ENCODE data around the gene MPZL2. TPM values are rescaled to one million over a fixed set of nuclear protein-coding genes. Genes with fewer than 3 reads are reported as not detected.
A peak's percentile ranks its signal among the peaks of the same experiment; 100 is the strongest.

MPZL2 gene
- total and polyA plus RNA-seq, 8 donors: 52.0 to 117 (median 72.6) TPM

- Histone ChIP-seq H3K27me3 (no peaks in the 10 kb centered on the region), H3K36me3 (peaks cover 0 to 7% of the 10 kb centered on the region in 2 donors), H3K27ac (peak overlapping the region; percentile 29 to 92), H3K4me3 (peak overlapping the region in 1 of 2 donors; percentile 0), H3K9me3 (no peaks in the 10 kb centered on the region), H3K4me1 (peaks cover 7 to 81% of the 10 kb centered on the region in 2 donors)
- intact Hi-C loops (cut with DNase I): no loop called here
- ATAC-seq (no peak), DNase-seq (no peak)
- no peak for TF ChIP-seq CTCF (IDR thresholded peaks at IDR 0.05)
These were observed 24.4 kb downstream of the MPZL2 start for GRCh38 chr11:118239509-118240205.

- ATAC-seq (peak; percentile 19), DNase-seq (no peak)
- Histone ChIP-seq H3K9me3 (no peaks in the 10 kb centered on the region), H3K27ac (peak overlapping the region; percentile 29 to 92), H3K36me3 (peaks cover 0 to 8% of the 10 kb centered on the region in 2 donors), H3K4me1 (peaks cover 7 to 76% of the 10 kb centered on the region in 2 donors), H3K27me3 (no peaks in the 10 kb centered on the region), H3K4me3 (no peak overlapping the region)
- TF ChIP-seq CTCF (IDR thresholded peaks at IDR 0.05): no peak
- intact Hi-C loops (cut with DNase I): no loop called here
These were observed 25.2 kb downstream of the MPZL2 start for GRCh38 chr11:118238929-118239328.

- Histone ChIP-seq H3K4me1 (peaks cover 7 to 71% of the 10 kb centered on the region in 2 donors), H3K27me3 (no peaks in the 10 kb centered on the region), H3K9me3 (no peaks in the 10 kb centered on the region), H3K27ac (peak overlapping the region; percentile 29 to 92), H3K4me3 (no peak overlapping the region), H3K36me3 (peaks cover 0 to 14% of the 10 kb centered on the region in 2 donors)
- ATAC-seq: no peak
- DNase-seq: no peak
- no peak for TF ChIP-seq CTCF (IDR thresholded peaks at IDR 0.05)
- intact Hi-C loops (cut with DNase I): no loop called here
These were observed 25.7 kb downstream of the MPZL2 start for GRCh38 chr11:118238421-118238820.

DNA sequence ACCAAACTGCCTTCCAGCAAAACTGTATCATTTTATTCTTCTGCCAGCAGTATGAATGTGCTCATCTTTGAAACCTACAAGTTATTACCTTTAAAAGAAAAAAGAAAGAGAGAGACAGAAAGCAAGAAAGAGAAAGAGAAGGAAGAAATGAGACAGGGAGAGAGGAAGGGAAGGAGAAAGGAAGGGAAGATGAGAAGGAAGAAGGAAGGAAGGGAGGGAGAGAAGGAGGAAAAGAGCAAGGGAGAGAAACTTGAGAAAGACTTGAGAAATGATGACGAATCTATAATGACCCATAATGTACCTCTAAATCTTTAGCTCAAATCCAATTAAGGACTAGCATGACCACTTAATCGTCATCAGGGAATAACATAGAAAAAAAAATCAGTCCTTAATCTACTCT is 27.9 kb downstream of the MPZL2 start:
- Histone ChIP-seq H3K4me1 (peaks cover 5 to 58% of the 10 kb centered on the region in 2 donors), H3K27me3 (no peaks in the 10 kb centered on the region), H3K36me3 (peaks cover 0 to 25% of the 10 kb centered on the region in 2 donors), H3K27ac (peak overlapping the region in 1 of 2 donors; percentile 48), H3K4me3 (no peak overlapping the region), H3K9me3 (no peaks in the 10 kb centered on the region)
- DNase-seq (no peak), ATAC-seq (no peak)
- no peak for TF ChIP-seq CTCF (IDR thresholded peaks at IDR 0.05)
- intact Hi-C loops (cut with DNase I): no loop called here

DNA sequence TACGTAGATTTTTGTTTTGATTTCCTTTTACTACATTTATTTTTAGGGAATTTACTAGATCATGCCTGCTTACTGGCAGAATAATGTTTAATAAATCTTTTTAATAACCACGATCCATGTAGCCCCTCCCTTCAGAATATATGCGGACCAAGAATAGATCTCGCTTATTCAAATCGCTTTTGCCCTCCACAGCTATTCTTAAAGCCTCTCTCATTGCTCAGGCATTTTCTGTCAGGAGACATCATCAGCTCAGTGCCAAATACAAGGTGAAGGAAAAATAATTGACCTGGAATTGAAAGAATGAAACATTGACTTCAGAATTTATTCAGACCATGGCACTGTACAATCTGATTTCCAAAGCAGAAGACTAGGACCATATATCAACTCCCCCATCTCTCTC is 29.3 kb downstream of the MPZL2 start:
- no peak overlapping the region for H3K4me3 ChIP-seq
- DNase-seq (no peak), ATAC-seq (no peak)
- no peak overlapping the region for H3K27ac ChIP-seq
- no peak for TF ChIP-seq CTCF (IDR thresholded peaks at IDR 0.05)
- H3K4me1 ChIP-seq: peaks cover 0 to 58% of the 10 kb centered on the region in 2 donors
- intact Hi-C loops (cut with DNase I): no loop called here
- H3K36me3 ChIP-seq: peaks cover 0 to 25% of the 10 kb centered on the region in 2 donors
- H3K27me3 ChIP-seq: no peaks in the 10 kb centered on the region
- H3K9me3 ChIP-seq: no peaks in the 10 kb centered on the region

Measured in left lung (tissue), 10 donors.